Hepatocyte (in vitro differentiated cells): ENCODE data around the gene LRRFIP1.

Experiments used
- CTCF ChIP-seq: fragments of 200-600 bp; sonication (generic); IDR thresholded peaks from 2 replicates; pipeline ENCODE4 v1.5.1; 2016; ENCODE audit warnings: antibody characterized with exemption, mild to moderate bottlenecking; ENCODE audit not compliant: poor library complexity
- EZH2 ChIP-seq: fragments of 200-600 bp; sonication (generic); IDR thresholded peaks from 2 replicates; pipeline ENCODE4 v1.6.1; 2016; ENCODE audit warnings: antibody characterized with exemption, mild to moderate bottlenecking, borderline replicate concordance
- EZH2phosphoT487 ChIP-seq: fragments of 200-600 bp; sonication (generic); IDR thresholded peaks from one replicate; pipeline ENCODE4 v1.6.1; 2018; ENCODE audit warnings: antibody characterized with exemption, mild to moderate bottlenecking, low read depth, moderate library complexity; ENCODE audit not compliant: unreplicated experiment, severe bottlenecking

- no peak for TF ChIP-seq EZH2
- no peak for TF ChIP-seq EZH2phosphoT487
- peak; percentile 28 for TF ChIP-seq CTCF
These were observed 13.2 kb upstream of the LRRFIP1 start for GRCh38 chr2:237614151-237614720.
